OCI-LY7 (cell line): ENCODE data around the gene TMEM221. TPM values are rescaled to one million over a fixed set of nuclear protein-coding genes. Genes with fewer than 3 reads are reported as not detected.
A peak's percentile ranks its signal among the peaks of the same experiment; 100 is the strongest.

Experiments
- BruUV-seq: library from RNA; stranded (reverse); fragments of 400-500 nt; replicated peaks from 2 replicates; lab custom pipeline; 2021; lab: Mats Ljungman, UMichigan
- CTCF ChIA-PET: fragments of 300-600 bp; sonication (Branson Sonifier 250); formaldehyde crosslinking; loops from one replicate; lab custom pipeline; 2022; ENCODE audit warnings: antibody characterized with exemption; ENCODE audit not compliant: unreplicated experiment; lab: Charles Lee
- POLR2A ChIA-PET: fragments of 300-600 bp; sonication (Branson Sonifier 250); formaldehyde crosslinking; loops from one replicate; lab custom pipeline; 2022; ENCODE audit warnings: antibody characterized with exemption; lab: Charles Lee
- DNase-seq: peaks from one replicate; pipeline ENCODE4 v3.0.0-alpha.2; 2015; ENCODE audit warnings: low spot score
- H2AFZ ChIP-seq: fragments of 200-600 bp; sonication (generic), shearing (Covaris generic); 2 replicates; pipeline ENCODE4 v1.6.1; 2014; ENCODE audit warnings: mild to moderate bottlenecking, antibody characterized with exemption, low read length, moderate library complexity
- H3K27ac ChIP-seq: fragments of 200-600 bp; sonication (generic); 2 replicates; pipeline ENCODE4 v1.5.1; 2014; ENCODE audit warnings: mixed run types, low read depth, mild to moderate bottlenecking, moderate library complexity, low read length, inconsistent platforms; ENCODE audit not compliant: poor library complexity, severe bottlenecking
- H3K36me3 ChIP-seq: fragments of 200-600 bp; sonication (generic); 2 replicates; pipeline ENCODE4 v1.6.1; 2014; ENCODE audit warnings: mild to moderate bottlenecking, antibody characterized with exemption, low read length, moderate library complexity, mixed read lengths; ENCODE audit not compliant: insufficient read depth
- H3K4me1 ChIP-seq: fragments of 200-600 bp; sonication (generic); 2 replicates; pipeline ENCODE4 v1.5.1; 2014; ENCODE audit warnings: mild to moderate bottlenecking, low read length; ENCODE audit not compliant: insufficient read depth, poor library complexity, severe bottlenecking
- H3K4me2 ChIP-seq: fragments of 200-600 bp; sonication (generic); 2 replicates; pipeline ENCODE4 v1.6.1; 2014; ENCODE audit warnings: mild to moderate bottlenecking, low read length
- H3K4me3 ChIP-seq: fragments of 200-600 bp; sonication (generic); 2 replicates; pipeline ENCODE4 v1.5.1; 2014; ENCODE audit warnings: mild to moderate bottlenecking, low read depth, low read length; ENCODE audit not compliant: poor library complexity, severe bottlenecking
- H3K79me2 ChIP-seq: fragments of 200-600 bp; sonication (generic); 2 replicates; pipeline ENCODE4 v1.6.1; 2016; ENCODE audit warnings: low read depth, mild to moderate bottlenecking, low read length, moderate library complexity, mixed read lengths; ENCODE audit not compliant: insufficient read depth
- H3K9me2 ChIP-seq: fragments of 200-600 bp; sonication (generic); 2 replicates; pipeline ENCODE4 v1.6.1; 2016; ENCODE audit warnings: mild to moderate bottlenecking, low read length, mixed read lengths; ENCODE audit not compliant: insufficient read depth
- H3K9me3 ChIP-seq: fragments of 200-600 bp; sonication (generic); 2 replicates; pipeline ENCODE4 v1.6.1; 2014; ENCODE audit warnings: mild to moderate bottlenecking, mixed run types, low read length, mixed read lengths
- H4K20me1 ChIP-seq: fragments of 200-600 bp; sonication (generic); 2 replicates; pipeline ENCODE4 v1.6.1; 2014; ENCODE audit warnings: mild to moderate bottlenecking, antibody characterized with exemption, low read length, moderate library complexity, mixed read lengths; ENCODE audit not compliant: insufficient read depth
- CTCF ChIP-seq: fragments of 200-600 bp; sonication (generic); conservative IDR thresholded peaks from 2 replicates; pipeline ENCODE4 v1.5.1; 2014; ENCODE audit warnings: mild to moderate bottlenecking, antibody characterized with exemption, low read length, moderate library complexity, mixed read lengths
- EZH2phosphoT487 ChIP-seq: fragments of 200-600 bp; sonication (generic); IDR thresholded peaks from 2 replicates; pipeline ENCODE4 v1.6.1; 2018; ENCODE audit warnings: low read depth, borderline replicate concordance, mild to moderate bottlenecking, mixed run types, antibody characterized with exemption, low read length, moderate library complexity, mixed read lengths
- intact Hi-C: fragments of 100-400 bp; cut with micrococcal nuclease; formaldehyde crosslinking; loops from one replicate; pipeline ENCODE4 v1.10.0; 2022; ENCODE audit not compliant: unreplicated experiment
- total RNA-seq, 2 experiments: library from RNA; depleted of rRNA in 1 of 2; stranded (reverse); fragments of >200 nt in 1 of 2; shearing (Covaris generic) in 1 of 2; gene quantifications; 2 replicates each; pipeline ENCODE4 v1.2.3, GENCODE V29; 2014 to 2022

The TMEM221 gene
- total RNA-seq, 2 experiments from 2014 or later: not detected

GRCh38 chr19:17491287-17491686 lies 42.8 kb upstream of the TMEM221 start:
- no peaks in the 10 kb centered on the region for H3K9me3 ChIP-seq
- BruUV-seq: no TSS peak
- H4K20me1 ChIP-seq: no peaks in the 10 kb centered on the region
- no peaks in the 10 kb centered on the region for H3K9me2 ChIP-seq
- no peak overlapping the region for H3K4me2 ChIP-seq
- H3K27ac ChIP-seq: no peak overlapping the region
- H3K4me1 ChIP-seq: peaks cover 30% of the 10 kb centered on the region
- POLR2A ChIA-PET: no interaction called here
- H2AFZ ChIP-seq: no peak overlapping the region
- no peak for DNase-seq
- CTCF ChIA-PET: no interaction called here
- no peaks in the 10 kb centered on the region for H3K36me3 ChIP-seq
- no peak overlapping the region for H3K4me3 ChIP-seq
- H3K79me2 ChIP-seq: no peaks in the 10 kb centered on the region
- TF ChIP-seq EZH2phosphoT487 (no peak), CTCF (no peak)
- intact Hi-C loops: no loop called here

DNA sequence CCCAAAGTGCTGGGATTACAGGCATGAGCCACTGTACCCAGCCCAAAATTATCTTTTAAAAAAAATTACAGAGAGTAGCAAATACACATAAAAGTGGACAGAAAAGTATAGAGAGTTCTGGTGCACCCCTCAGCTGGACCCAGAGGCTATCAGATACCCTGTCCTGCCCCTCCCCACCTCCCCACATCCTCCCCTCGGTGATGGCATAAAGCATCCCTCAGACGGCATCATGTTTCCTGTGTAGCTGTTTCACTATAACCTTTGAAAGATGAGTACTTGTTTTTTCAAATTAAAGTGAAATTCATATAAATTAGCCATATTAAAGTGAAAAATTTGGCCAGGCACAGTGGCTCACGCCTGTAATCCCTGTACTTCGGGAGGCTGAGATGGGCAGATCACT lies 41.9 kb upstream of the TMEM221 start:
- Histone ChIP-seq H3K4me3 (no peak overlapping the region), H3K4me2 (no peak overlapping the region), H3K36me3 (no peaks in the 10 kb centered on the region), H2AFZ (no peak overlapping the region), H3K79me2 (no peaks in the 10 kb centered on the region), H4K20me1 (no peaks in the 10 kb centered on the region), H3K9me2 (no peaks in the 10 kb centered on the region), H3K9me3 (no peaks in the 10 kb centered on the region), H3K27ac (no peak overlapping the region), H3K4me1 (peaks cover 26% of the 10 kb centered on the region)
- intact Hi-C loops: no loop called here
- no peak for DNase-seq
- no peak for TF ChIP-seq CTCF
- no peak for TF ChIP-seq EZH2phosphoT487
- ChIA-PET POLR2A (no interaction called here), CTCF (no interaction called here)
- no TSS peak for BruUV-seq

GRCh38 chr19:17489392-17490030 lies 41.0 kb upstream of the TMEM221 start:
- H3K4me3 ChIP-seq: no peak overlapping the region
- H3K4me2 ChIP-seq: peak overlapping the region; percentile 76; the same call in 1 of the 2 replicates
- CTCF ChIA-PET: no interaction called here
- peak overlapping the region; percentile 79 for H2AFZ ChIP-seq
- H3K36me3 ChIP-seq: no peaks in the 10 kb centered on the region
- H3K79me2 ChIP-seq: no peaks in the 10 kb centered on the region
- TF ChIP-seq CTCF (peak; percentile 42; the same call in 1 of the 2 replicates), EZH2phosphoT487 (no peak)
- H3K27ac ChIP-seq: no peak overlapping the region
- H3K9me2 ChIP-seq: no peaks in the 10 kb centered on the region
- no peaks in the 10 kb centered on the region for H4K20me1 ChIP-seq
- DNase-seq: no peak
- peaks cover 26% of the 10 kb centered on the region for H3K4me1 ChIP-seq
- intact Hi-C loops: no loop called here
- H3K9me3 ChIP-seq: no peaks in the 10 kb centered on the region
- POLR2A ChIA-PET: interaction anchor here (0.6 kb wide), 1 partner anchor 22 kb away, joined by 9 read pairs; no protein-coding TSS in a partner anchor
- BruUV-seq: no TSS peak
